ENCODE data around the gene REXO4.

DNA sequence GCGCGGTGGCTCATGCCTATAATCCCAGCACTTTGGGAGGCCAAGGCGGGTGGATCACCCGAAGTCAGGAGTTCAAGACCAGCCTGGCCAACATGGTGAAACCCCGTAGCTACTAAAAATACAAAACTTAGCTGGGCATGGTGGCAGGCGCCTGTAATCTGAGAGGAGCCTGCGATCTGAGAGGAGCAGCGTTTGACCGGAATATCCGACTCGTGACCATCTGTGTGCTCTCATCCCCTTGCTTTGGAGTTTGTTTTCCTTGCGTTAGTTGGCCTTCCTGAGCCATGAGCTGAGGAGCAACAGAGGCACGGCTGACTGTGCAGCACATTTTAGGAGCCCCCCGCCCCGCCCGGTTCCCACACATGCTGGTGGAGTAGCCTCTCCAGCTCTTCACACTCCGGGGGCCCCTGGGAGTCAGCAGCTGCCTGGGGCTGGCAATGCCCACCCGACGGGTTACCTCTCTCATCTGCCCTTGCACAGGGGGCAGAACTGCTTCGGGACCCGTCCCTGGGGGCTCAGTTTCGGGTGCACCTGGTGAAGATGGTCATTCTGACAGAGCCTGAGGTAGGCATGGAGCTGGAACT lies 7.3 kb upstream of the REXO4 start:
- TF ChIP-seq MAZ (IDR thresholded peaks at IDR 0.05; ENCODE audit: borderline replicate concordance, low read depth, low read length) (no peak), CEBPB (IDR thresholded peaks at IDR 0.05; ENCODE audit: low read depth, low read length) (no peak), RAD21 (IDR thresholded peaks at IDR 0.05; ENCODE audit: low read length) (no peak)
- TF ChIP-seq, protein P1, sequence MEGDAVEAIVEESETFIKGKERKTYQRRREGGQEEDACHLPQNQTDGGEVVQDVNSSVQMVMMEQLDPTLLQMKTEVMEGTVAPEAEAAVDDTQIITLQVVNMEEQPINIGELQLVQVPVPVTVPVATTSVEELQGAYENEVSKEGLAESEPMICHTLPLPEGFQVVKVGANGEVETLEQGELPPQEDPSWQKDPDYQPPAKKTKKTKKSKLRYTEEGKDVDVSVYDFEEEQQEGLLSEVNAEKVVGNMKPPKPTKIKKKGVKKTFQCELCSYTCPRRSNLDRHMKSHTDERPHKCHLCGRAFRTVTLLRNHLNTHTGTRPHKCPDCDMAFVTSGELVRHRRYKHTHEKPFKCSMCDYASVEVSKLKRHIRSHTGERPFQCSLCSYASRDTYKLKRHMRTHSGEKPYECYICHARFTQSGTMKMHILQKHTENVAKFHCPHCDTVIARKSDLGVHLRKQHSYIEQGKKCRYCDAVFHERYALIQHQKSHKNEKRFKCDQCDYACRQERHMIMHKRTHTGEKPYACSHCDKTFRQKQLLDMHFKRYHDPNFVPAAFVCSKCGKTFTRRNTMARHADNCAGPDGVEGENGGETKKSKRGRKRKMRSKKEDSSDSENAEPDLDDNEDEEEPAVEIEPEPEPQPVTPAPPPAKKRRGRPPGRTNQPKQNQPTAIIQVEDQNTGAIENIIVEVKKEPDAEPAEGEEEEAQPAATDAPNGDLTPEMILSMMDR (conservative IDR thresholded peaks at IDR 0.05; ENCODE audit: low read depth, low read length), result no peak
